Glomerular visceral epithelial cell (primary cell): Measurements from ENCODE around the gene IFNA14.
A peak's percentile ranks its signal among the peaks of the same experiment; 100 is the strongest.
"Not testable (repeated sequence)": the region's sequence is repeated elsewhere in the genome, so short reads cannot be mapped to it uniquely, and the experiment has no call there.

ENCODE experiments used
- DNase-seq: peaks from one replicate; pipeline ENCODE4 v3.0.0-alpha.2; 2016; ENCODE audit errors: extremely low spot score

The IFNA14 gene

DNA sequence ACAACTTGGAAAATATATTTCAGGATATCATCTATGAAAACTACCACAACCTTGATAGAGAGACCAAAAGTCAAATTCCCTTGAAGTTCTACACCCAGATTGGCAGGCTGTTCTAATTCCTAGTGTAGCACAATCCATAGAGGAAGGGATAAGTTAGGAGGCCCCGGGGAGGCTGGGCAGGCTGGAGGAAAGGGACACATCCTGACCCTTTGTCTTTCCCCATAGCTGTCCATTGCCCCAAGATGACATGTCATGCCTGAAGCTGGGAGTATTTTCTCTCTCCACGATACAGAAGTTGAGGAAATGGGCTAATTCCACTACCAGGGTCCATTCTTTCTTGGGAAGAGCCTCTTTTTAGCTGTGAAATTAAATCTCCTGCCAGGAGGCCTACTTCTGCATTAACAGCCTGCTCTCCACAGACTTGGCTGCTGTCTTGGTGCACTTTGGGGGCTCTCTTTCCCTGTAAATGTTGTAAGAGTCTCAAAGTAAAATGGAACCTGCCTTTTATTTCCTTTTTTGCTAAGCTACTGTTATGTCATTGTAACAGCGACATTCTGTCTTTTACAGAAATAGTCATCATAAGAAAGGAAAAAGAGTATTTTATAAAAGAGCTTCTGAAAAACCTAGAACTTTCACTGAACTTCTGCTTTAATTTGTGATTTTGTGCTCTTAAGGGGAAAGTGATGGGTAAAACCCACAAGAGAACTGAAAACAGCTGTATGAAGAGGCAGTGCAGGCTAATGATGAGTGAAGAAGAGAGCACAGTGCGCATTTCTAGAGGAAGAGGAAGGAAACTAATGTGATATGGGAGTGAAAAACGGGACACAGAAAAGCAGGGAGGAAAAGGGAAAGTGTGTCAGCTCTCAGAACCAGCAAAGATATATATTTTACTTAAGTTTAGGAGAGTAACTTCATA, 26.1 kb downstream of the IFNA14 start:
- DNase-seq, result not testable (repeated sequence)

DNA sequence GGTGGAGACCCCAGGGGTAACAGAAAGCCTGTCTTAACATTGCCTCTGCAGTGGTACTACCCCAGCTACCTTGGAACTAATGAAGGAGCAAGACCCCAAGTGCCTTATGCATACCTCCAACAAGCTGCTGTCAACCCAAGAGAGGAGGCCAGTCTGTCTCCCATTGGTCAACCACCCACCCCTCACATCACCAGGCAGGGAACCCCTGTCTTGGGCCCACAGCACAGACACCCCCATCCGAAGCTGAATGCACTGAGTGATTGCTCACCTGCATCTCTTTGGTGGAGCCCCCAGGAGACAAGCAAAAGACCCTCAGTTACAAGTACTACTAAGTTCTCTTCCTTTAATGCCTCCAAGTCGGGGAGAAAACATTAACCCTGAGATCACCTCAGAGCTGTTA, 27.6 kb downstream of the IFNA14 start:
- not testable (repeated sequence) for DNase-seq

DNA sequence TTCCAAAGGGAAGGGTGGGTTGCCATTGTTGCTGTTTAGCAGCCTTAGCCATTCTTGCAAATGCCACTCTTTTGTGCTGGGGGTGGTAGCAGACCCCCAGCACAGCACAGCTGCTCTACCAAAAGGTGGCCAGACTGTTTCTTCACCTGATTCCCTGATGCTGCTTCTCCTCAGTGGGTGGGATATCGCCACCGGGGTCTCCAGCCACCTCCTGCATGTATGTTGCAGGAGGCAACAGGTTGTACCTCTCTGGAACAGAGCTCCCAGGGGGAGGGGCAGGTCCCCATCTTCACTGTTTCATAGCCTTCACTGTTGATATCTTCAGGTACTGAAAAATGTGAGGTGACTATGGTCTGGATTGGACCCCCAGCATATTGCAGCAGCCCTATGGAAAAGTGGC, 29.0 kb downstream of the IFNA14 start:
- not testable (repeated sequence) for DNase-seq

DNA sequence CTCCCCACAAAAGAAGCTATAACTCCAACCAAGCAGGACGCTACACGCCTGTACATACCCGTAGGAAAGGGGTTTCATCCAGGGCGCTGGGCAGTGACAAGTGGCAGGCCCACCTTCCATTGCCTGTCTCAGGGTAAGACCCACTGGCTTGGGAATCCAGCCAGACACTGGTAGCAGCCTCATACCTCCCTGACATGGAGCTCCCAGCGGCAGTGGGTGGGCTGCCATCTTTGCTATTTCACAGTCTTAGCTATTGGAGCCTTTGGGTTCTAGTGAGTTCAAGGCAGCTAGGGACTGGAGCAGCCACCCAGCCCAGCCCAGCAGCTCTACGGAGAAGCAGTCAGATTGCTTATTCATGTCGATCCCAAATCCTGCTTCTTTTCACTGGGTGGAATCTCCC, 29.5 kb downstream of the IFNA14 start:
- no peak for DNase-seq

DNA sequence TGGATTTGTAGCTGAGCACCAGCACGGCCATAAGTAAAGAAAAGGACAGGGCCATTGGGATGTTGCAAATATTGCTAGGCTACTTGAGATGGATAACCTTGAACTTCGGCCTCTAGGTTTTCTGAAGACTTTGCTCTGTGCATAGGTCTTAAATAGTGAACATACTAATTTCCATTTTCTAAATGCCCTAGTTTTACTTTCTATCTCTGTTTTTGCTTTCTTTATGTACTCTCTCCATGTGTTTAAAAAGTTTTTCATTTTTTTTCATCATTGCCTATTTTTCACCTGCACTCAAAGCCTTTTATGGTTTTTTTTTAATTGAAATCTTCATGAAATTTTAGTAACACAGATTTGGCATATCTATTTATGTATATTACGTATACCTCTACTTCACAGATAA, 32.8 kb downstream of the IFNA14 start, which contains the start of gene IFNA10:
TSS of gene IFNA10 (minus strand) at position 101 of the 400 bp plus-strand sequence. CDS start at position 55, 46 bp downstream.
- not testable (repeated sequence) for DNase-seq

DNA sequence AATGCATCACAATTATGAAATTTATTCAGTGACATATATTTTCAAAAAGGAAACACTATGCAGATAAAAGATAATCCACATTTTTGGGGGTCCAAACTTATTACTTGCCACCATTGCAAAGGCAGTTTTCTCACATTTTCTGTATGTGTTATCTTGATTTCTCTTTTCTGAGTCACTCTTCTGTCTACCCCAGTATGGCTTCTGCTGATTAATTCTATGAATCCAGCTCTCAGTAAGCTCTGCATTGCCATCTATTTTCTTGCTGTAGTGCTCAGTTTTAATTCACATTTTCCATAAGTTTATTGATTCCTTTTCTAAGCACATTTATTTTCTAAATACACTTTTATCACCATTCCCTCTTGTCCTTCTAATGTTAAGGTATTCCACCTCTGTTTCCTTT, 34.6 kb downstream of the IFNA14 start:
- no peak for DNase-seq

DNA sequence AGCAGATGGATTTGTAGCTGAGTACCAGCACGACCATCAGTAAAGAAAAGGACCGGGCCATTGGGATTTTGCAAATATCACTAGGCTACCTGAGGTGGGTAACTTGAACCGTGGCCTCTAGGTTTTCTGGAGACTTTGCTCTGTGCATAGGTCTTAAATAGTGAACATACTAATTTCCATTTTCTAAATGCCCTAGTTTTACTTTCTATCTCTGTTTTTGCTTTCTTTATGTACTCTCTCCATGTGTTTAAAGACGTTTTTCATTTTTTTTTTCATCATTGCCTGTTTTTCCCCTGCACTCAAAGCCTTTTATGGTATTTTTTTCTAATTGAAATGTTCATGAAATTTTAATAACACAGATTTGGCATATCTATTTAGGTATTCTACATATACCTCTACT, 37.7 kb downstream of the IFNA14 start, which contains the start of gene IFNA7:
TSS of gene IFNA7 (minus strand) at position 101 of the 400 bp plus-strand sequence. CDS start at position 61, 40 bp downstream.
- DNase-seq, result not testable (repeated sequence)

DNA sequence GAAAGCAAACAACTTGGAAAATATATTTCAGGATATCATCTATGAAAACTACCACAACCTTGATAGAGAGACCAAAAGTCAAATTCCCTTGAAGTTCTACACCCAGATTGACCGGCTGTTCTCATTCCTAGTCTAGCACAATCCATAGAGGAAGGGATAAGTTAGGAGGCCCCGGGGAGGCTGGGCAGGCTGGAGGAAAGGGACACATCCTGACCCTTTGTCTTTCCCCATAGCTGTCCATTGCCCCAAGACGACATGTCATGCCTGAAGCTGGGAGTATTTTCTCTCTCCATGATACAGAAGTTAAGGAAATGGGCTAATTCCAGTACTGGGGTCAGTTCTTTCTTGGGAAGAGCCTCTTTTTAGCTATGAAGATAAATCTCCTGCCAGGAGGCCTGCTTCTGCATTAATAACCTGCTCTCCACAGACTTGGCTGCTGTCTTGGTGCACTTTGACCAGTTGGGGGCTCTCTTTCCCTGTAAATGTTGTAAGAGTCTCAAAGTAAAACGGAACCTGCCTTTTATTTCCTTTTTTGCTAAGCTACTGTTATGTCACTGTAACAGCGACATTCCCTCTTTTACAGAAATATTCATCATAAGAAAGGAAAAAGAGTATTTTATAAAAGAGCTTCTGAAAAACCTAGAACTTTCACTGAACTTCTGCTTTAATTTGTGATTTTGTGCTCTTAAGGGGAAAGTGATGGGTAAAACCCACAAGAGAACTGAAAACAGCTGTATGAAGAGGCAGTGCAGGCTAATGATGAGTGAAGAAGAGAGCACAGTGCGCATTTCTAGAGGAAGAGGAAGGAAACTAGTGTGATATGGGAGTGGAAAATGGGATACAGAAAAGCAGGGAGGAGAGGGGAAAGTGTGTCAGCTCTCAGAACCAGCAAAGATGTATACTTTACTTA, 44.7 kb downstream of the IFNA14 start:
- DNase-seq, result peak; percentile 16
